Measurements from ENCODE around the gene S100A12. TPM values are rescaled to one million over a fixed set of nuclear protein-coding genes. Genes with fewer than 3 reads are reported as not detected.

Gene S100A12
- total RNA-seq, 1 experiment from 2014 or later, result not detected

Small RNA genes within 50 kb of the gene (small RNA-seq; reads per million reads assigned to genes)
- gene RNU6-160P (0 reads per million in 2 experiments), gene S100A15A (0 reads per million in 2 experiments)

Other genes starting within 250 kb of the S100A12 start
- not detected in 2 replicates for gene SPRR2G, start 224.7 kb downstream of the S100A12 start, total RNA-seq (2014; rRNA removed; shearing (Covaris generic))
- not detected in 2 replicates for gene LELP1, start 172.2 kb downstream of the S100A12 start, total RNA-seq (2014; rRNA removed; shearing (Covaris generic))
- not detected in 2 replicates for gene PRR9, start 158.0 kb downstream of the S100A12 start, total RNA-seq (2014; rRNA removed; shearing (Covaris generic))
- gene LORICRIN, start 115.9 kb downstream of the S100A12 start, total RNA-seq (2014; rRNA removed; shearing (Covaris generic)), result not detected in 2 replicates
- gene PGLYRP3, start 62.7 kb downstream of the S100A12 start, total RNA-seq (2014; rRNA removed; shearing (Covaris generic)), result not detected in 2 replicates
- not detected in 2 replicates for gene PGLYRP4, start 26.8 kb downstream of the S100A12 start, total RNA-seq (2014; rRNA removed; shearing (Covaris generic))
- not detected in 2 replicates for gene S100A9, start 17.8 kb downstream of the S100A12 start, total RNA-seq (2014; rRNA removed; shearing (Covaris generic))
- not detected in 2 replicates for gene S100A8, start 15.5 kb upstream of the S100A12 start, total RNA-seq (2014; rRNA removed; shearing (Covaris generic))
- gene S100A7A, start 40.9 kb upstream of the S100A12 start, total RNA-seq (2014; rRNA removed; shearing (Covaris generic)), result not detected in 2 replicates
- gene S100A7, start 85.0 kb upstream of the S100A12 start, total RNA-seq (2014; rRNA removed; shearing (Covaris generic)), result not detected in 2 replicates
- 185 and 198 TPM in 2 replicates for gene S100A6, start 160.4 kb upstream of the S100A12 start, total RNA-seq (2014; rRNA removed; shearing (Covaris generic))
- gene S100A5, start 165.3 kb upstream of the S100A12 start, total RNA-seq (2014; rRNA removed; shearing (Covaris generic)), result not detected in 2 replicates
- 0.51 TPM in 1 of 2 replicates, not detected in the other for gene S100A4, start 170.2 kb upstream of the S100A12 start, total RNA-seq (2014; rRNA removed; shearing (Covaris generic))
- gene S100A3, start 173.6 kb upstream of the S100A12 start, total RNA-seq (2014; rRNA removed; shearing (Covaris generic)), result 0.63 TPM in 1 of 2 replicates, not detected in the other
- 0.24 and 2.2 TPM in 2 replicates for gene S100A2, start 190.2 kb upstream of the S100A12 start, total RNA-seq (2014; rRNA removed; shearing (Covaris generic))
- 36.5 and 37.8 TPM in 2 replicates for gene S100A16, start 237.5 kb upstream of the S100A12 start, total RNA-seq (2014; rRNA removed; shearing (Covaris generic))
- not detected in 2 replicates for gene S100A14, start 240.7 kb upstream of the S100A12 start, total RNA-seq (2014; rRNA removed; shearing (Covaris generic))